GM19452 (cell line): ENCODE data around the gene TMEM219.
A peak's percentile ranks its signal among the peaks of the same experiment; 100 is the strongest.

ENCODE experiments used
- ATAC-seq: cut with Tn5 transposase; IDR thresholded peaks from one replicate; pipeline ENCODE4 v1.9.1; 2021; ENCODE audit not compliant: unreplicated experiment

Gene TMEM219

GRCh38 chr16:29994600-29995323, 32.9 kb downstream of the TMEM219 start:
- ATAC-seq: no peak

- ATAC-seq: peak; percentile 50
These were observed 33.5 kb downstream of the TMEM219 start, which contains the start of gene HIRIP3 for GRCh38 chr16:29995324-29995910. TSS of gene HIRIP3 (minus strand) at chr16:29995617. CDS start at chr16:29995605, 12 bp downstream.

GRCh38 chr16:29995911-29996765, 34.3 kb downstream of the TMEM219 start, which contains the start of gene INO80E:
TSS of gene INO80E (plus strand) at chr16:29996241. CDS start at chr16:29996311, 70 bp downstream.
- peak; percentile 92 for ATAC-seq

GRCh38 chr16:29996766-29997250, 34.9 kb downstream of the TMEM219 start:
- ATAC-seq: no peak

GRCh38 chr16:29999605-30000004, 37.7 kb downstream of the TMEM219 start:
- ATAC-seq: no peak

- ATAC-seq: no peak
These were observed 39.1 kb downstream of the TMEM219 start for GRCh38 chr16:30000735-30001631.

- ATAC-seq: no peak
These were observed 40.9 kb downstream of the TMEM219 start for GRCh38 chr16:30002614-30003346.

- no peak for ATAC-seq
These were observed 42.0 kb downstream of the TMEM219 start for GRCh38 chr16:30003670-30004423.

- ATAC-seq: no peak
These were observed 42.5 kb downstream of the TMEM219 start for GRCh38 chr16:30004424-30004776.

GRCh38 chr16:30004811-30005242, 42.9 kb downstream of the TMEM219 start:
- ATAC-seq: no peak

- no peak for ATAC-seq
These were observed 43.6 kb downstream of the TMEM219 start for GRCh38 chr16:30005341-30006094.

GRCh38 chr16:30006095-30006473, 44.2 kb downstream of the TMEM219 start:
- no peak for ATAC-seq

- no peak for ATAC-seq
These were observed 44.9 kb downstream of the TMEM219 start for GRCh38 chr16:30006659-30007377.

GRCh38 chr16:30007378-30007895, 45.6 kb downstream of the TMEM219 start:
- ATAC-seq: no peak

GRCh38 chr16:30009085-30009862, 47.4 kb downstream of the TMEM219 start:
- no peak for ATAC-seq

GRCh38 chr16:30009990-30010843, 48.3 kb downstream of the TMEM219 start:
- ATAC-seq: no peak
